ENCODE results near the gene C1QTNF2. TPM values are rescaled to one million over a fixed set of nuclear protein-coding genes. Genes with fewer than 3 reads are reported as not detected.

C1QTNF2 gene
- total and polyA plus RNA-seq, 2 donors from 2014 or later = 1.4 to 2.8 TPM

GRCh38 chr5:160363211-160363610 is 7.2 kb downstream of the C1QTNF2 start:
- Histone ChIP-seq H3K9ac (ENCODE audit: low read length in 3 of 3) (no peak overlapping the region), H3K27me3 (ENCODE audit: control insufficient read depth, insufficient read depth, low read length) (no peaks in the 10 kb centered on the region), H3K27ac (ENCODE audit: low read depth in 2 of 2, low read length in 2 of 2) (no peak overlapping the region), H3K36me3 (ENCODE audit: control insufficient read depth in 2 of 3, insufficient read depth in 3 of 3, low read length in 3 of 3) (no peaks in the 10 kb centered on the region), H3K4me1 (ENCODE audit: control insufficient read depth in 2 of 3, insufficient read depth in 2 of 3, low read depth in 1 of 3, low read length in 3 of 3) (no peaks in the 10 kb centered on the region), H3K9me3 (ENCODE audit: control insufficient read depth in 2 of 3, insufficient read depth in 1 of 3, low read length in 3 of 3) (no peaks in the 10 kb centered on the region), H3K4me3 (ENCODE audit: low read length in 3 of 3) (no peak overlapping the region)
- no peak for TF ChIP-seq CTCF (IDR thresholded peaks at IDR 0.05; ENCODE audit: borderline replicate concordance, extremely low read depth, insufficient read depth)
- FAIRE-seq = no peak
- intact Hi-C loops (cut with DNase I) = no loop called here
- DNase-seq = peak in 1 of 5 donors; percentile 55

GRCh38 chr5:160361624-160362228 is 8.7 kb downstream of the C1QTNF2 start:
- Histone ChIP-seq H3K4me1 (ENCODE audit: control insufficient read depth in 2 of 3, insufficient read depth in 2 of 3, low read depth in 1 of 3, low read length in 3 of 3) (peaks cover 0 to 2% (median 0%) of the 10 kb centered on the region in 3 donors), H3K9me3 (ENCODE audit: control insufficient read depth in 2 of 3, insufficient read depth in 1 of 3, low read length in 3 of 3) (no peaks in the 10 kb centered on the region), H3K36me3 (ENCODE audit: control insufficient read depth in 2 of 3, insufficient read depth in 3 of 3, low read length in 3 of 3) (no peaks in the 10 kb centered on the region), H3K27ac (ENCODE audit: low read depth in 2 of 2, low read length in 2 of 2) (no peak overlapping the region), H3K4me3 (ENCODE audit: low read length in 3 of 3) (no peak overlapping the region), H3K27me3 (ENCODE audit: control insufficient read depth, insufficient read depth, low read length) (no peaks in the 10 kb centered on the region), H3K9ac (ENCODE audit: low read length in 3 of 3) (no peak overlapping the region)
- intact Hi-C loops (cut with DNase I) = no loop called here
- DNase-seq (peak in 1 of 5 donors; percentile 9), FAIRE-seq (no peak)
- TF ChIP-seq CTCF (IDR thresholded peaks at IDR 0.05; ENCODE audit: borderline replicate concordance, extremely low read depth, insufficient read depth) = no peak

- Histone ChIP-seq H3K9ac (ENCODE audit: low read length in 3 of 3) (no peak overlapping the region), H3K27ac (ENCODE audit: low read depth in 2 of 2, low read length in 2 of 2) (no peak overlapping the region), H3K4me3 (ENCODE audit: low read length in 3 of 3) (no peak overlapping the region), H3K4me1 (ENCODE audit: control insufficient read depth in 2 of 3, insufficient read depth in 2 of 3, low read depth in 1 of 3, low read length in 3 of 3) (peaks cover 0 to 3% (median 0%) of the 10 kb centered on the region in 3 donors), H3K27me3 (ENCODE audit: control insufficient read depth, insufficient read depth, low read length) (no peaks in the 10 kb centered on the region), H3K36me3 (ENCODE audit: control insufficient read depth in 2 of 3, insufficient read depth in 3 of 3, low read length in 3 of 3) (no peaks in the 10 kb centered on the region), H3K9me3 (ENCODE audit: control insufficient read depth in 2 of 3, insufficient read depth in 1 of 3, low read length in 3 of 3) (no peaks in the 10 kb centered on the region)
- intact Hi-C loops (cut with DNase I) = no loop called here
- DNase-seq (peak in 1 of 5 donors; percentile 4), FAIRE-seq (no peak)
- TF ChIP-seq CTCF (IDR thresholded peaks at IDR 0.05; ENCODE audit: borderline replicate concordance, extremely low read depth, insufficient read depth) = no peak
These were observed 10.1 kb downstream of the C1QTNF2 start for GRCh38 chr5:160360310-160360709.

- no peaks in the 10 kb centered on the region for H3K9me3 ChIP-seq (ENCODE audit: control insufficient read depth in 2 of 3, insufficient read depth in 1 of 3, low read length in 3 of 3)
- no peak overlapping the region for H3K27ac ChIP-seq (ENCODE audit: low read depth in 2 of 2, low read length in 2 of 2)
- DNase-seq (peak in 1 of 5 donors; percentile 32), FAIRE-seq (no peak)
- no peak overlapping the region for H3K4me3 ChIP-seq (ENCODE audit: low read length in 3 of 3)
- intact Hi-C loops (cut with DNase I) = no loop called here
- H3K36me3 ChIP-seq (ENCODE audit: control insufficient read depth in 2 of 3, insufficient read depth in 3 of 3, low read length in 3 of 3) = no peaks in the 10 kb centered on the region
- peaks cover 0 to 3% (median 0%) of the 10 kb centered on the region in 3 donors for H3K4me1 ChIP-seq (ENCODE audit: control insufficient read depth in 2 of 3, insufficient read depth in 2 of 3, low read depth in 1 of 3, low read length in 3 of 3)
- H3K9ac ChIP-seq (ENCODE audit: low read length in 3 of 3) = no peak overlapping the region
- TF ChIP-seq CTCF (IDR thresholded peaks at IDR 0.05; ENCODE audit: borderline replicate concordance, extremely low read depth, insufficient read depth) = no peak
- no peaks in the 10 kb centered on the region for H3K27me3 ChIP-seq (ENCODE audit: control insufficient read depth, insufficient read depth, low read length)
These were observed 10.6 kb downstream of the C1QTNF2 start for GRCh38 chr5:160359816-160360215.
